Measurements from ENCODE around the gene MYO9B. TPM values are rescaled to one million over a fixed set of nuclear protein-coding genes. Genes with fewer than 3 reads are reported as not detected.

MYO9B gene
- total and polyA plus RNA-seq, 9 of the 15 experiments (the other 6 are each of a cell fraction or from before 2014, with no cell fraction given), result 2.4 to 77.6 (median 23.0) TPM

- no peak; the same call in 1 of the 2 replicates for TF ChIP-seq ZNF592 (IDR thresholded peaks at IDR 0.05)
- no peak for TF ChIP-seq PHB2 (IDR thresholded peaks at IDR 0.05; ENCODE audit: low read depth)
- TF ChIP-seq ZFP30 (CRISPR knock-in tag; IDR thresholded peaks at IDR 0.05; ENCODE audit: borderline replicate concordance), result no peak
- peak; percentile 29 for TF ChIP-seq HMGN3 (IDR thresholded peaks at IDR 0.05; ENCODE audit: borderline replicate concordance, extremely low read depth, insufficient read length, low read depth, low read length)
- TF ChIP-seq ZNF263 (CRISPR knock-in tag; IDR thresholded peaks at IDR 0.05; ENCODE audit: borderline replicate concordance), result no peak
- no peak for TF ChIP-seq CEBPZ (IDR thresholded peaks at IDR 0.05; ENCODE audit: borderline replicate concordance, low read depth, low read length)
- TF ChIP-seq ZNF644 (tag; IDR thresholded peaks at IDR 0.05; ENCODE audit: low read depth), result peak; percentile 82
- no peak for TF ChIP-seq HOMEZ (CRISPR knock-in tag; IDR thresholded peaks at IDR 0.05)
- no peak for TF ChIP-seq HSF4 (CRISPR knock-in tag; IDR thresholded peaks at IDR 0.05; ENCODE audit: borderline replicate concordance)
- TF ChIP-seq ZNF347 (CRISPR knock-in tag; IDR thresholded peaks at IDR 0.05; ENCODE audit: low read depth), result no peak
- TF ChIP-seq SUPT5H (IDR thresholded peaks at IDR 0.05), result peak; percentile 93
- TF ChIP-seq SNRNP70 (optimal IDR thresholded peaks at IDR 0.05; ENCODE audit: low read depth, low read length), result no peak
- no peak for TF ChIP-seq ZNF282 (CRISPR knock-in tag; IDR thresholded peaks at IDR 0.05)
- peak; percentile 80 for TF ChIP-seq FOXJ2 (tag; IDR thresholded peaks at IDR 0.05)
- TF ChIP-seq THAP12 (CRISPR knock-in tag; IDR thresholded peaks at IDR 0.05), result peak; percentile 89
Measured at GRCh38 chr19:17215127-17215971, 139.8 kb downstream of the MYO9B start, which contains the start of gene USE1 (continued).
